Non-pigmented ciliary epithelial cell (primary cell): ENCODE measurements around the gene CPO.
A peak's percentile ranks its signal among the peaks of the same experiment; 100 is the strongest.
"Not testable (repeated sequence)": the region's sequence is repeated elsewhere in the genome, so short reads cannot be mapped to it uniquely, and the experiment has no call there.

ENCODE experiments used
- DNase-seq: peaks from one replicate; pipeline ENCODE4 v3.0.0-alpha.2; 2010; ENCODE audit warnings: low read depth

The CPO gene

GRCh38 chr2:206939340-206939739 lies at the start of gene CPO:
Gene CPO (plus strand): TSS chr2:206939518. CDS start chr2:206939600, 82 bp downstream.
- DNase-seq: no peak

GRCh38 chr2:206890179-206890578 lies 49.1 kb upstream of the CPO start:
- no peak for DNase-seq

- no peak for DNase-seq
Measured at GRCh38 chr2:206890926-206891325, 48.4 kb upstream of the CPO start.

- peak; percentile 98 for DNase-seq
Measured at GRCh38 chr2:206915121-206915520, 24.2 kb upstream of the CPO start.

- DNase-seq: no peak
Measured at GRCh38 chr2:206918263-206918662, 21.1 kb upstream of the CPO start.

- no peak for DNase-seq
Measured at GRCh38 chr2:206920310-206920709, 19.0 kb upstream of the CPO start.

GRCh38 chr2:206920951-206921350 lies 18.4 kb upstream of the CPO start:
- DNase-seq: no peak

GRCh38 chr2:206921529-206921928 lies 17.8 kb upstream of the CPO start:
- no peak for DNase-seq

GRCh38 chr2:206935991-206936842 lies 3.1 kb upstream of the CPO start:
- no peak for DNase-seq

- DNase-seq: no peak
Measured at GRCh38 chr2:206936843-206937230, 2.5 kb upstream of the CPO start.

GRCh38 chr2:206937555-206937954 lies 1.8 kb upstream of the CPO start:
- no peak for DNase-seq

GRCh38 chr2:206940546-206940945 lies 1.2 kb downstream of the CPO start:
- DNase-seq: no peak

- no peak for DNase-seq
Measured at GRCh38 chr2:206942592-206943478, 3.5 kb downstream of the CPO start.

- not testable (repeated sequence) for DNase-seq
Measured at GRCh38 chr2:206953404-206953803, 14.1 kb downstream of the CPO start.

- DNase-seq: no peak
Measured at GRCh38 chr2:206955253-206955652, 15.9 kb downstream of the CPO start.

GRCh38 chr2:206958261-206958660 lies 18.9 kb downstream of the CPO start:
- no peak for DNase-seq

- no peak for DNase-seq
Measured at GRCh38 chr2:206962966-206963365, 23.6 kb downstream of the CPO start.

GRCh38 chr2:206968134-206969086 lies 29.1 kb downstream of the CPO start:
- DNase-seq: no peak

- no peak for DNase-seq
Measured at GRCh38 chr2:206969192-206969591, 29.9 kb downstream of the CPO start.

- DNase-seq: no peak
Measured at GRCh38 chr2:206970589-206971360, 31.5 kb downstream of the CPO start.

GRCh38 chr2:206971805-206972204 lies 32.5 kb downstream of the CPO start:
- DNase-seq: no peak
